Measurements from ENCODE around the gene EPHB4. TPM values are rescaled to one million over a fixed set of nuclear protein-coding genes. Genes with fewer than 3 reads are reported as not detected.

The EPHB4 gene
- total and polyA plus RNA-seq, 2 of the 8 experiments (the other 6 are each of a cell fraction or from before 2014, with no cell fraction given), result 85.0 to 113 TPM

GRCh38 chr7:100804681-100805431, 22.5 kb downstream of the EPHB4 start:
- H2BK15ac ChIP-seq (ENCODE audit: low read length), result no peak overlapping the region
- H2AK5ac ChIP-seq (ENCODE audit: low read depth, low read length), result no peak overlapping the region
- ChIA-PET CTCF (ENCODE audit: partially characterized antibody) (interaction anchor here (0.8 to 13.2 kb wide), 11 partner anchors 9 to 176 kb away, joined by 3 to 215 read pairs (median 5); partner anchors contain the start of genes EPHB4, POP7 and SLC12A9), POLR2A (ENCODE audit: partially characterized antibody) (interaction anchor here (1.0 to 10.3 kb wide), 8 partner anchors 9 to 70 kb away, joined by 3 to 124 read pairs (median 6); partner anchors contain the start of genes EPHB4, SLC12A9, SRRT and TRIP6)
- no peaks in the 10 kb centered on the region for H3K79me1 ChIP-seq (ENCODE audit: low read depth, low read length)
- no peak overlapping the region for H3K4me3 ChIP-seq (ENCODE audit: extremely low read depth in 1 of 4, insufficient read depth in 2 of 4, low read depth in 3 of 4, low read length in 4 of 4)
- DNase-seq (ENCODE audit: low read depth in 1 of 2, low spot score in 2 of 2) (no peak), FAIRE-seq (no peak)
- no peak overlapping the region for H2BK120ac ChIP-seq (replicated peaks; ENCODE audit: low read depth, low read length)
- no peak overlapping the region for H4K8ac ChIP-seq (ENCODE audit: extremely low read depth, insufficient read depth, low read length)
- H4K20me1 ChIP-seq (replicated peaks in 1 of 2; ENCODE audit: control insufficient read depth in 1 of 2, insufficient read depth in 2 of 2, low read length in 2 of 2), result peaks cover 0 to 6% of the 10 kb centered on the region in 2 experiments
- no peak overlapping the region for H3K4me2 ChIP-seq (ENCODE audit: insufficient read depth in 1 of 2, low read depth in 2 of 2, low read length in 2 of 2)
- no peak overlapping the region for H3K4ac ChIP-seq (replicated peaks; ENCODE audit: insufficient read length, low read depth, low read length)
- TF ChIP-seq SAP30 (IDR thresholded peaks at IDR 0.05; ENCODE audit: insufficient read depth, insufficient replicate concordance, low read length) (no peak), HDAC2 (IDR thresholded peaks at IDR 0.05; ENCODE audit: borderline replicate concordance in 1 of 2, low read depth in 2 of 2, low read length in 2 of 2) (no peak), JUND (IDR thresholded peaks at IDR 0.05; ENCODE audit: low read length) (no peak), KDM5A (IDR thresholded peaks at IDR 0.05; ENCODE audit: low read length) (no peak)
- H2BK20ac ChIP-seq (ENCODE audit: low read length), result no peak overlapping the region
- peaks cover 31 to 72% (median 47%) of the 10 kb centered on the region in 4 experiments for H3K36me3 ChIP-seq (ENCODE audit: control insufficient read depth in 2 of 4, insufficient read depth in 4 of 4, low read length in 3 of 4)
- H3K9ac ChIP-seq (replicated peaks in 1 of 4; ENCODE audit: extremely low read depth in 1 of 4, low read depth in 3 of 4, low read length in 3 of 4), result no peak overlapping the region
- H3K4me1 ChIP-seq (replicated peaks in 1 of 4; ENCODE audit: control insufficient read depth in 3 of 4, insufficient read depth in 4 of 4, low read length in 3 of 4), result peaks cover 0 to 6% (median 3%) of the 10 kb centered on the region in 4 experiments; a peak in 5 of 7 replicates
- H3K9me3 ChIP-seq (ENCODE audit: insufficient read depth in 2 of 2, low read depth in 1 of 2, low read length in 1 of 2), result no peaks in the 10 kb centered on the region
- no peak overlapping the region for H3K56ac ChIP-seq (replicated peaks; ENCODE audit: insufficient read length, low read depth, low read length)
- no peaks in the 10 kb centered on the region for H3K27me3 ChIP-seq (replicated peaks in 1 of 4; ENCODE audit: control insufficient read depth in 3 of 4, extremely low read depth in 1 of 4, insufficient read depth in 3 of 4, low read length in 3 of 4)
- H3K14ac ChIP-seq (ENCODE audit: insufficient read length), result no peak overlapping the region
- H3K18ac ChIP-seq (ENCODE audit: extremely low read depth, low read length), result no peak overlapping the region
- H4K91ac ChIP-seq (replicated peaks; ENCODE audit: insufficient read length, low read length), result no peak overlapping the region
- H3K23ac ChIP-seq (ENCODE audit: insufficient read length), result no peak overlapping the region
- no peak overlapping the region for H2BK5ac ChIP-seq (ENCODE audit: low read depth, low read length)
- H4K5ac ChIP-seq (ENCODE audit: insufficient read length, low read depth, low read length), result no peak overlapping the region
- H3K27ac ChIP-seq (ENCODE audit: low read depth, low read length), result no peak overlapping the region
- H3K79me2 ChIP-seq (ENCODE audit: control insufficient read depth in 1 of 2, insufficient read depth in 2 of 2, low read length in 2 of 2), result no peaks in the 10 kb centered on the region
- H2AFZ ChIP-seq (ENCODE audit: low read length), result no peak overlapping the region
- WGBS, 2 experiments (ENCODE audit: extremely low coverage in 1 of 2, insufficient coverage in 1 of 2, insufficient read length in 1 of 2, insufficient replicate concordance in 2 of 2, low coverage in 1 of 2, low lambda C conversion rate in 2 of 2, missing lambda C conversion rate in 1 of 2), result 92% methylated on average over 22 of the region's 22 CpGs; no CpG with 5 or more reads in 1 of the 2 experiments
- H3K23me2 ChIP-seq (ENCODE audit: low read depth, low read length), result no peaks in the 10 kb centered on the region
- no peak overlapping the region for H2BK12ac ChIP-seq (ENCODE audit: low read depth, low read length)

All from H1 (cell line).